Measurements from ENCODE around the gene ARHGAP26.

Gene ARHGAP26

GRCh38 chr5:142785206-142785605 lies 15.0 kb downstream of the ARHGAP26 start:
- no peak for DNase-seq (ENCODE audit: low spot score)

- DNase-seq (ENCODE audit: low spot score) = no peak
These were observed 19.0 kb downstream of the ARHGAP26 start for GRCh38 chr5:142789206-142789605.

- no peak for DNase-seq (ENCODE audit: low spot score)
These were observed 22.1 kb downstream of the ARHGAP26 start for GRCh38 chr5:142792012-142792864.

GRCh38 chr5:142792865-142793232 lies 22.7 kb downstream of the ARHGAP26 start:
- no peak for DNase-seq (ENCODE audit: low spot score)

GRCh38 chr5:142794537-142794936 lies 24.4 kb downstream of the ARHGAP26 start:
- DNase-seq (ENCODE audit: low spot score) = no peak

GRCh38 chr5:142795251-142795650 lies 25.1 kb downstream of the ARHGAP26 start:
- DNase-seq (ENCODE audit: low spot score) = no peak

- DNase-seq (ENCODE audit: low spot score) = no peak
These were observed 26.4 kb downstream of the ARHGAP26 start for GRCh38 chr5:142796492-142797109.

- DNase-seq (ENCODE audit: low spot score) = no peak
These were observed 27.2 kb downstream of the ARHGAP26 start for GRCh38 chr5:142797420-142797819.

GRCh38 chr5:142798099-142798770 lies 28.1 kb downstream of the ARHGAP26 start:
- DNase-seq (ENCODE audit: low spot score) = no peak

GRCh38 chr5:142800776-142801494 lies 30.8 kb downstream of the ARHGAP26 start:
- DNase-seq (ENCODE audit: low spot score) = no peak

- DNase-seq (ENCODE audit: low spot score) = no peak
These were observed 31.3 kb downstream of the ARHGAP26 start for GRCh38 chr5:142801495-142801871.

- DNase-seq (ENCODE audit: low spot score) = no peak
These were observed 33.4 kb downstream of the ARHGAP26 start for GRCh38 chr5:142803428-142804125.

GRCh38 chr5:142805339-142805738 lies 35.2 kb downstream of the ARHGAP26 start:
- DNase-seq (ENCODE audit: low spot score) = no peak

GRCh38 chr5:142806841-142807267 lies 36.7 kb downstream of the ARHGAP26 start:
- no peak for DNase-seq (ENCODE audit: low spot score)

- DNase-seq (ENCODE audit: low spot score) = no peak
These were observed 37.3 kb downstream of the ARHGAP26 start for GRCh38 chr5:142807372-142807911.

- DNase-seq (ENCODE audit: low spot score) = no peak
These were observed 38.9 kb downstream of the ARHGAP26 start for GRCh38 chr5:142808878-142809598.

- DNase-seq (ENCODE audit: low spot score) = peak; percentile 15
These were observed 39.9 kb downstream of the ARHGAP26 start for GRCh38 chr5:142810081-142810480.

- no peak for DNase-seq (ENCODE audit: low spot score)
These were observed 40.6 kb downstream of the ARHGAP26 start for GRCh38 chr5:142810743-142811290.

- no peak for DNase-seq (ENCODE audit: low spot score)
These were observed 41.8 kb downstream of the ARHGAP26 start for GRCh38 chr5:142811866-142812557.

- no peak for DNase-seq (ENCODE audit: low spot score)
These were observed 43.0 kb downstream of the ARHGAP26 start for GRCh38 chr5:142813220-142813619.
